Panc1 (cell line): ENCODE measurements around the gene SLC30A3. TPM values are rescaled to one million over a fixed set of nuclear protein-coding genes. Genes with fewer than 3 reads are reported as not detected.

Source experiments
- ATAC-seq: fragments of 200-7000 bp; cut with Tn5 transposase; 2 replicates; pipeline ENCODE4 v1.9.1; 2020; ENCODE audit warnings: mild to moderate bottlenecking, moderate library complexity
- BruUV-seq: library from RNA; stranded (reverse); fragments of 400-500 nt; replicated peaks from 2 replicates; lab custom pipeline; 2021; lab: Mats Ljungman, UMichigan
- CTCF ChIA-PET: fragments of 300-600 bp; sonication (Branson Sonifier 250); formaldehyde crosslinking; loops from one replicate; lab custom pipeline; 2022; ENCODE audit warnings: antibody characterized with exemption; lab: Charles Lee
- POLR2A ChIA-PET: fragments of 300-600 bp; sonication (Branson Sonifier 250); formaldehyde crosslinking; loops from one replicate; lab custom pipeline; 2022; ENCODE audit warnings: antibody characterized with exemption; lab: Charles Lee
- DNase-seq: peaks from one replicate; pipeline ENCODE4 v3.0.0-alpha.2; 2010; ENCODE audit warnings: low read depth, low spot score
- H3K27ac ChIP-seq: 2 replicates; pipeline ENCODE4 v1.5.1; 2011; ENCODE audit warnings: mild to moderate bottlenecking, low read length, inconsistent platforms
- H3K27me3 ChIP-seq: fragments of 200-500 bp; sonication (Bioruptor generic); 2 replicates; pipeline ENCODE4 v1.6.0; 2014; ENCODE audit warnings: low read length, inconsistent platforms; ENCODE audit not compliant: control insufficient read depth, insufficient read depth
- H3K36me3 ChIP-seq: fragments of 200-500 bp; sonication (Bioruptor generic); 2 replicates; pipeline ENCODE4 v1.5.1; 2014; ENCODE audit warnings: inconsistent platforms, mild to moderate bottlenecking, low read length, moderate library complexity; ENCODE audit not compliant: control insufficient read depth, insufficient read depth
- H3K4me1 ChIP-seq: 2 replicates; pipeline ENCODE4 v1.5.1; 2011; ENCODE audit warnings: inconsistent platforms, mild to moderate bottlenecking, low read length, moderate library complexity; ENCODE audit not compliant: control insufficient read depth, insufficient read depth
- H3K4me3 ChIP-seq, 2 experiments: 2 replicates each; pipeline ENCODE4 v1.5.1; 2011 to 2012; ENCODE audit warnings: low read depth in 2 of 2, low read length in 2 of 2, mild to moderate bottlenecking in 2 of 2, inconsistent platforms in 1 of 2, moderate library complexity in 1 of 2
- H3K9me3 ChIP-seq: fragments of 200-500 bp; sonication (Bioruptor generic); 2 replicates; pipeline ENCODE4 v1.5.1; 2014; ENCODE audit warnings: low read depth, mild to moderate bottlenecking, inconsistent platforms, low read length, moderate library complexity; ENCODE audit not compliant: control insufficient read depth, insufficient read depth
- POLR2AphosphoS5 ChIP-seq: IDR thresholded peaks from 2 replicates; pipeline ENCODE4 v1.6.1; 2012; ENCODE audit warnings: mild to moderate bottlenecking, low read depth, low read length, moderate library complexity
- SIN3A ChIP-seq: IDR thresholded peaks from 2 replicates; pipeline ENCODE4 v1.6.1; 2012; ENCODE audit warnings: low read depth, mild to moderate bottlenecking, low read length, moderate library complexity, borderline replicate concordance; ENCODE audit not compliant: insufficient read depth
- TCF7L2 ChIP-seq: IDR thresholded peaks from 2 replicates; pipeline ENCODE4 v1.6.1; 2011; ENCODE audit warnings: mild to moderate bottlenecking, low read depth, low read length, inconsistent platforms
- in situ Hi-C: cut with HindIII; loops from 2 replicates; pipeline ENCODE4 v1.10.0; 2016; ENCODE audit warnings: low sequenced_read_pairs, low pct_unique_long_range_greater_than_20kb
- intact Hi-C: fragments of 100-400 bp; cut with micrococcal nuclease; formaldehyde crosslinking; loops from one replicate; pipeline ENCODE4 v1.10.0; 2022; ENCODE audit not compliant: unreplicated experiment
- total RNA-seq: library from RNA; stranded (reverse); gene quantifications from one replicate; pipeline ENCODE4 v1.2.1, GENCODE V29; 2021; ENCODE audit not compliant: unreplicated experiment
- TF ChIP-seq, protein P1 (sequence below), 2 experiments: IDR thresholded peaks; 2 replicates each; pipeline ENCODE4 v1.6.1; 2011 to 2012; ENCODE audit warnings: low read depth in 2 of 2, control low read depth in 1 of 2, low read length in 1 of 2, mild to moderate bottlenecking in 1 of 2, moderate library complexity in 1 of 2; ENCODE audit not compliant: insufficient read depth in 1 of 2
- TF ChIP-seq, protein P2 (sequence below): fragments of 450-650 bp; IDR thresholded peaks from 2 replicates; pipeline ENCODE4 v1.5.1; 2017; ENCODE audit warnings: mild to moderate bottlenecking

SLC30A3 gene
- total RNA-seq, 1 experiment from 2014 or later, result 0.59 TPM

DNA sequence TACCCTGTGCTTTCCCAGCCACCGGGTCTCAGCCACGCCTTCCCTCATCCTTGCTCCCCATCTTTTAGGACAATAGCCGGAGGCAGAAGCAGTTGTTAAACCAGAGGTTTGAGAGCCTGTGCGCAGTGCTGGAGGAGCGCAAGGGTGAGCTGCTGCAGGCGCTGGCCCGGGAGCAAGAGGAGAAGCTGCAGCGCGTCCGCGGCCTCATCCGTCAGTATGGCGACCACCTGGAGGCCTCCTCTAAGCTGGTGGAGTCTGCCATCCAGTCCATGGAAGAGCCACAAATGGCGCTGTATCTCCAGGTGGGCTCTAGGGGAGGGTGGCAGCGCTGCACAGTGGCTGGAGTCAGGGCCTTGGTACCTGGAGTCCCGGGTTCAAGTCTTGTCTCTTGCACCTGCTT is 42.7 kb upstream of the SLC30A3 start:
- CTCF ChIA-PET, result no interaction called here
- POLR2A ChIA-PET, result no interaction called here
- H3K36me3 ChIP-seq, result no peaks in the 10 kb centered on the region
- TF ChIP-seq POLR2AphosphoS5 (no peak), SIN3A (no peak), TCF7L2 (no peak)
- TF ChIP-seq, protein P1, sequence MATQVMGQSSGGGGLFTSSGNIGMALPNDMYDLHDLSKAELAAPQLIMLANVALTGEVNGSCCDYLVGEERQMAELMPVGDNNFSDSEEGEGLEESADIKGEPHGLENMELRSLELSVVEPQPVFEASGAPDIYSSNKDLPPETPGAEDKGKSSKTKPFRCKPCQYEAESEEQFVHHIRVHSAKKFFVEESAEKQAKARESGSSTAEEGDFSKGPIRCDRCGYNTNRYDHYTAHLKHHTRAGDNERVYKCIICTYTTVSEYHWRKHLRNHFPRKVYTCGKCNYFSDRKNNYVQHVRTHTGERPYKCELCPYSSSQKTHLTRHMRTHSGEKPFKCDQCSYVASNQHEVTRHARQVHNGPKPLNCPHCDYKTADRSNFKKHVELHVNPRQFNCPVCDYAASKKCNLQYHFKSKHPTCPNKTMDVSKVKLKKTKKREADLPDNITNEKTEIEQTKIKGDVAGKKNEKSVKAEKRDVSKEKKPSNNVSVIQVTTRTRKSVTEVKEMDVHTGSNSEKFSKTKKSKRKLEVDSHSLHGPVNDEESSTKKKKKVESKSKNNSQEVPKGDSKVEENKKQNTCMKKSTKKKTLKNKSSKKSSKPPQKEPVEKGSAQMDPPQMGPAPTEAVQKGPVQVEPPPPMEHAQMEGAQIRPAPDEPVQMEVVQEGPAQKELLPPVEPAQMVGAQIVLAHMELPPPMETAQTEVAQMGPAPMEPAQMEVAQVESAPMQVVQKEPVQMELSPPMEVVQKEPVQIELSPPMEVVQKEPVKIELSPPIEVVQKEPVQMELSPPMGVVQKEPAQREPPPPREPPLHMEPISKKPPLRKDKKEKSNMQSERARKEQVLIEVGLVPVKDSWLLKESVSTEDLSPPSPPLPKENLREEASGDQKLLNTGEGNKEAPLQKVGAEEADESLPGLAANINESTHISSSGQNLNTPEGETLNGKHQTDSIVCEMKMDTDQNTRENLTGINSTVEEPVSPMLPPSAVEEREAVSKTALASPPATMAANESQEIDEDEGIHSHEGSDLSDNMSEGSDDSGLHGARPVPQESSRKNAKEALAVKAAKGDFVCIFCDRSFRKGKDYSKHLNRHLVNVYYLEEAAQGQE (IDR thresholded peaks at IDR 0.05; ENCODE audit: insufficient read depth in 1 of 2, low read depth in 2 of 2, low read length in 1 of 2), result no peak
- TF ChIP-seq, protein P2, sequence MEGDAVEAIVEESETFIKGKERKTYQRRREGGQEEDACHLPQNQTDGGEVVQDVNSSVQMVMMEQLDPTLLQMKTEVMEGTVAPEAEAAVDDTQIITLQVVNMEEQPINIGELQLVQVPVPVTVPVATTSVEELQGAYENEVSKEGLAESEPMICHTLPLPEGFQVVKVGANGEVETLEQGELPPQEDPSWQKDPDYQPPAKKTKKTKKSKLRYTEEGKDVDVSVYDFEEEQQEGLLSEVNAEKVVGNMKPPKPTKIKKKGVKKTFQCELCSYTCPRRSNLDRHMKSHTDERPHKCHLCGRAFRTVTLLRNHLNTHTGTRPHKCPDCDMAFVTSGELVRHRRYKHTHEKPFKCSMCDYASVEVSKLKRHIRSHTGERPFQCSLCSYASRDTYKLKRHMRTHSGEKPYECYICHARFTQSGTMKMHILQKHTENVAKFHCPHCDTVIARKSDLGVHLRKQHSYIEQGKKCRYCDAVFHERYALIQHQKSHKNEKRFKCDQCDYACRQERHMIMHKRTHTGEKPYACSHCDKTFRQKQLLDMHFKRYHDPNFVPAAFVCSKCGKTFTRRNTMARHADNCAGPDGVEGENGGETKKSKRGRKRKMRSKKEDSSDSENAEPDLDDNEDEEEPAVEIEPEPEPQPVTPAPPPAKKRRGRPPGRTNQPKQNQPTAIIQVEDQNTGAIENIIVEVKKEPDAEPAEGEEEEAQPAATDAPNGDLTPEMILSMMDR, result no peak
- H3K4me3 ChIP-seq, result no peak overlapping the region
- in situ Hi-C loops (no loop called here), intact Hi-C loops (no loop called here)
- DNase-seq, result no peak
- H3K9me3 ChIP-seq, result no peaks in the 10 kb centered on the region
- BruUV-seq, result no TSS peak
- H3K27ac ChIP-seq, result no peak overlapping the region
- no peak for ATAC-seq
- H3K27me3 ChIP-seq, result no peaks in the 10 kb centered on the region
- H3K4me1 ChIP-seq, result no peaks in the 10 kb centered on the region

DNA sequence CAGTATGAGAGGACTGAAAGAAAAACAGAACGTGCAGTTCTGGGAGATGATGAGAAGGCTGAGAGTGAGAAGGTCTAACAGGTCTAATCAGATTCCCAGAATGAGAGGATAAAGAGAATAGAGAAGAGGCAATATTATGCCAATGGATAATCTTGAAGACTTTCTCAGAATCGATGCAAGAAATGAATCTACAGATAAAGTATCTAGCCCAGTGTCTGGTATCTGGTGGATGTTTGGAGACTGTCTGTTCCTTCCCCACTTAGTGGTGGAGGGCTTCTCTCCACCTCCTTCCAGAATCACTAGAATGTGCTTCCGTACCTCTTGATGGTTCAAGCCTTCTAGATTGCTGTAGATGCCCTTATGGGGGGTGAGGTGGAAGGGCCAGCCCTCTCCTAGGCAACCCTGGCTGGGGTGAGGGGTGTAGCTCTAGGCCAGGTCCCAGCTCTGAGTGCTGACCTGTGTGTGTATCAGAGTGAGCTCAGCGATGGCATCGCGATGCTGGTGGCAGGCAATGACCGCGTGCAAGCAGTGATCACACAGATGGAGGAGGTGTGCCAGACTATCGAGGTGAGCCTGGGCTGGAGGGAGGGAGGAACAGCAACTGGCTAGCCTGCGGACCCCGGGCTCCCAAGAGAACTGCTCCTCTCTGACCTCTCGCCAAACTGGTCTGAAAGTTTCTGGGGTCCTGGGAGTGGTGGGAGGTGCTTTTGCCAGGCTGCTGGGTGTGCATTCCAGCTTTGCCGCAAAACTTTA is 41.8 kb upstream of the SLC30A3 start:
- in situ Hi-C loops (no loop called here), intact Hi-C loops (no loop called here)
- ATAC-seq (no peak), DNase-seq (no peak)
- Histone ChIP-seq H3K4me1 (no peaks in the 10 kb centered on the region), H3K9me3 (no peaks in the 10 kb centered on the region), H3K27me3 (no peaks in the 10 kb centered on the region), H3K36me3 (no peaks in the 10 kb centered on the region), H3K27ac (no peak overlapping the region), H3K4me3 (no peak overlapping the region)
- TF ChIP-seq TCF7L2, result no peak
- TF ChIP-seq POLR2AphosphoS5, result no peak
- TF ChIP-seq SIN3A, result no peak
- TF ChIP-seq, protein P1 (IDR thresholded peaks at IDR 0.05; ENCODE audit: insufficient read depth in 1 of 2, low read depth in 2 of 2, low read length in 1 of 2), result no peak
- TF ChIP-seq, protein P2, result no peak
- no TSS peak for BruUV-seq
- CTCF ChIA-PET, result no interaction called here
- POLR2A ChIA-PET, result no interaction called here
